ENCODE results near the gene LNX1.
A peak's percentile ranks its signal among the peaks of the same experiment; 100 is the strongest.

Gene LNX1

GRCh38 chr4:53520116-53520515 lies 71.2 kb downstream of the LNX1 start:
- Histone ChIP-seq H3K4me3 (ENCODE audit: extremely low read depth, insufficient read depth, low read length, poor library complexity, severe bottlenecking) (no peak overlapping the region), H3K27ac (ENCODE audit: low read depth, low read length, severe bottlenecking) (peak overlapping the region; percentile 51), H3K36me3 (ENCODE audit: control insufficient read depth, insufficient read depth, low read length) (no peaks in the 10 kb centered on the region), H3K4me1 (ENCODE audit: control insufficient read depth, insufficient read depth, low read length, poor library complexity, severe bottlenecking) (peaks cover 16% of the 10 kb centered on the region), H3K9me3 (ENCODE audit: control insufficient read depth, low read length) (no peaks in the 10 kb centered on the region)
- 28 to 46% methylated on average over 4 to 5 of the region's 6 CpGs for WGBS, 2 experiments (ENCODE audit: insufficient coverage in 2 of 2)

DNA sequence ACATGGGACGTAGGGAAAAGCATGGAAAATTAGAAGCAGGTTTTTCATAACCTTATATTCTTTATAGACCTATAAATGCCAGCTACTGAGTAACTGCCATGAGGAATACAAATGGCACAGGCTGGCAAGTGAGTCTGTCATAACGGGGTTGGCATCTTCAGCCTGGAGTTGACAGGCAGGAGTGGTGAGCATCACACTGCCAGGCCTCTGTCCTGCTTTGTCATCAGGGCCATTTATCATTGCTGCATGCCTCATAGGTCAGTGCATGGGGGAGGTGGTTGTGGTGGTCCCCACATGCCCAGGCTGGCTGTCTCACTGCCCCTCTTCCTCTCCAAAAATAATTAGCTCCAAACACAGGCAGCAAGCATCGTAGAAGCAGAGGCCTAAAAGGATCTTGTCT lies 72.5 kb downstream of the LNX1 start:
- Histone ChIP-seq H3K27ac (ENCODE audit: low read depth, low read length, severe bottlenecking) (no peak overlapping the region), H3K9me3 (ENCODE audit: control insufficient read depth, low read length) (no peaks in the 10 kb centered on the region), H3K4me1 (ENCODE audit: control insufficient read depth, insufficient read depth, low read length, poor library complexity, severe bottlenecking) (peaks cover 12% of the 10 kb centered on the region), H3K4me3 (ENCODE audit: extremely low read depth, insufficient read depth, low read length, poor library complexity, severe bottlenecking) (no peak overlapping the region), H3K36me3 (ENCODE audit: control insufficient read depth, insufficient read depth, low read length) (no peaks in the 10 kb centered on the region)
- 71 to 86% methylated on average over 1 of the region's 3 CpGs for WGBS, 2 experiments (ENCODE audit: insufficient coverage in 2 of 2)

DNA sequence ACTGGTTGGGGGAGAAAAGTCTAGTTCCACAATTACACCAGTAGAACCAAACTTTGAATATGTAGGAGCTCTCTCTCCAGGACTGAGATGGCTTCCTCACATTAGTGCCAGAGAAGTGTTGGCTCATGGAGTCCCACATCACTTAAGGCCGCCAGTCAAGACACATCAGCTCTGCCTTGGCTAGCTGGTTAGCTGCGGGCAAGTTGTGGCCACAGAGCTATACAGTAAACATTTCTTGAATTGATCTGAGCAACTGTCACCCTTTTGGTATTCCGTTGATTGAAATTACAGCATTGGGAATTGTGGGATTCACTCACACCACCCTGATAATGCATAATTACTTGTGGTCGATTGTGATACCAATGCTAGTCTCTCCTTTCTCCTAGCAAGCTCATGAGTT lies 76.2 kb downstream of the LNX1 start:
- no peak overlapping the region for H3K4me3 ChIP-seq (ENCODE audit: extremely low read depth, insufficient read depth, low read length, poor library complexity, severe bottlenecking)
- 92 to 100% methylated on average over 2 to 4 of the region's 4 CpGs for WGBS, 2 experiments (ENCODE audit: insufficient coverage in 2 of 2)

DNA sequence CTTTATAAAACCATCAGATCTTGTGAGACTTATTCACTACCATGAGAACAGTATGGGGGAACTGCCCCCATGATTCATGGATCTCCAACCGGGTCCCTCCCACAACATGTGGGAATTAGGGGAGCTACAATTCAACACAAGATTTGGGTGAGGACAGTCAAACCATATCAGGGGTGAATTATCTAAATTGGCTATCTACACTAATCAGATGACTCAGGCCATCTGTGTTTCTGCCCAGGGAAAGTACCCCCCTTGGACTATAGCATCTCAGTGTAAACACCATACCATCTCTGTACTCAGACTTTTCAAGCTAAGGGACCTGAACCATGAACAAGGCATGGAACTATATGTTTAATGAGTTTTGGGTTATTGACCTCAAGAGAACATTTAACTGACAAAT lies 76.8 kb downstream of the LNX1 start:
- Histone ChIP-seq H3K27ac (ENCODE audit: low read depth, low read length, severe bottlenecking) (no peak overlapping the region), H3K9me3 (ENCODE audit: control insufficient read depth, low read length) (no peaks in the 10 kb centered on the region), H3K4me1 (ENCODE audit: control insufficient read depth, insufficient read depth, low read length, poor library complexity, severe bottlenecking) (peaks cover 4% of the 10 kb centered on the region), H3K4me3 (ENCODE audit: extremely low read depth, insufficient read depth, low read length, poor library complexity, severe bottlenecking) (no peak overlapping the region), H3K36me3 (ENCODE audit: control insufficient read depth, insufficient read depth, low read length) (no peaks in the 10 kb centered on the region)
- 0% methylated on average over 1 of the region's 1 CpG; no CpG with 5 or more reads in 1 of the 2 experiments for WGBS, 2 experiments (ENCODE audit: insufficient coverage in 2 of 2)

More for the DNA sequence above, 76.2 kb downstream of the LNX1 start:
- H3K9me3 ChIP-seq (ENCODE audit: control insufficient read depth, low read length), result no peaks in the 10 kb centered on the region
- H3K36me3 ChIP-seq (ENCODE audit: control insufficient read depth, insufficient read depth, low read length), result no peaks in the 10 kb centered on the region
- H3K27ac ChIP-seq (ENCODE audit: low read depth, low read length, severe bottlenecking), result no peak overlapping the region
- H3K4me1 ChIP-seq (ENCODE audit: control insufficient read depth, insufficient read depth, low read length, poor library complexity, severe bottlenecking), result peaks cover 9% of the 10 kb centered on the region

- H3K36me3 ChIP-seq (ENCODE audit: control insufficient read depth, insufficient read depth, low read length), result no peaks in the 10 kb centered on the region
- H3K27ac ChIP-seq (ENCODE audit: low read depth, low read length, severe bottlenecking), result no peak overlapping the region
- H3K4me3 ChIP-seq (ENCODE audit: extremely low read depth, insufficient read depth, low read length, poor library complexity, severe bottlenecking), result no peak overlapping the region
- no peaks in the 10 kb centered on the region for H3K4me1 ChIP-seq (ENCODE audit: control insufficient read depth, insufficient read depth, low read length, poor library complexity, severe bottlenecking)
- no peaks in the 10 kb centered on the region for H3K9me3 ChIP-seq (ENCODE audit: control insufficient read depth, low read length)
- WGBS, 2 experiments (ENCODE audit: insufficient coverage in 2 of 2), result 0 to 50% methylated on average over 1 to 2 of the region's 3 CpGs
These were observed 78.7 kb downstream of the LNX1 start for GRCh38 chr4:53512608-53513007.

DNA sequence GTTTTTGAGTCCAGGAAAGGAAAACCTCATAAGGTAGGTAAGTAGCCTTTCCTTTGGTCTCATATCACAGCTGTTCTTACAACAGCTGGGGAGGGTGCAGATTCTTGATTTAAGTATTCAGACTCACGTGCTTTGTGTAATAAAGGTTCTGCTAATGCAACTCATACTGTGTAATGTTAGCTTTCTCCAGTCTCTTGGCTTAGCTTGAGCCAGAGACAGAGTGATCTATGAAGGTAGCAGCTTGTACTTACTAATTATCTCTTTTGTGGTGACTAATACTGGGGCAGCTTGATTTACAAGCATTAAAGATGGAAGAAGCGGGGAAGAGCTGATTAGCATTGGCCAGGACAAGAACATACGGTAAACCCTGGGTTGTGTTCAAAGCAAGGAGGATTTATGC lies 80.3 kb downstream of the LNX1 start:
- Histone ChIP-seq H3K4me1 (ENCODE audit: control insufficient read depth, insufficient read depth, low read length, poor library complexity, severe bottlenecking) (no peaks in the 10 kb centered on the region), H3K36me3 (ENCODE audit: control insufficient read depth, insufficient read depth, low read length) (no peaks in the 10 kb centered on the region), H3K27ac (ENCODE audit: low read depth, low read length, severe bottlenecking) (no peak overlapping the region), H3K9me3 (ENCODE audit: control insufficient read depth, low read length) (no peaks in the 10 kb centered on the region), H3K4me3 (ENCODE audit: extremely low read depth, insufficient read depth, low read length, poor library complexity, severe bottlenecking) (no peak overlapping the region)
- 33 to 50% methylated on average over 2 to 3 of the region's 3 CpGs for WGBS, 2 experiments (ENCODE audit: insufficient coverage in 2 of 2)

GRCh38 chr4:53510321-53510720 lies 81.0 kb downstream of the LNX1 start:
- Histone ChIP-seq H3K9me3 (ENCODE audit: control insufficient read depth, low read length) (no peaks in the 10 kb centered on the region), H3K36me3 (ENCODE audit: control insufficient read depth, insufficient read depth, low read length) (no peaks in the 10 kb centered on the region), H3K4me1 (ENCODE audit: control insufficient read depth, insufficient read depth, low read length, poor library complexity, severe bottlenecking) (no peaks in the 10 kb centered on the region), H3K27ac (ENCODE audit: low read depth, low read length, severe bottlenecking) (no peak overlapping the region), H3K4me3 (ENCODE audit: extremely low read depth, insufficient read depth, low read length, poor library complexity, severe bottlenecking) (no peak overlapping the region)
- WGBS, 2 experiments (ENCODE audit: insufficient coverage in 2 of 2), result 58 to 67% methylated on average over 3 of the region's 5 CpGs

GRCh38 chr4:53508446-53508845 lies 82.8 kb downstream of the LNX1 start:
- no peak overlapping the region for H3K27ac ChIP-seq (ENCODE audit: low read depth, low read length, severe bottlenecking)
- no peaks in the 10 kb centered on the region for H3K36me3 ChIP-seq (ENCODE audit: control insufficient read depth, insufficient read depth, low read length)
- no peaks in the 10 kb centered on the region for H3K4me1 ChIP-seq (ENCODE audit: control insufficient read depth, insufficient read depth, low read length, poor library complexity, severe bottlenecking)
- 89 to 100% methylated on average over 1 of the region's 1 CpG for WGBS, 2 experiments (ENCODE audit: insufficient coverage in 2 of 2)
- H3K9me3 ChIP-seq (ENCODE audit: control insufficient read depth, low read length), result no peaks in the 10 kb centered on the region
- no peak overlapping the region for H3K4me3 ChIP-seq (ENCODE audit: extremely low read depth, insufficient read depth, low read length, poor library complexity, severe bottlenecking)

GRCh38 chr4:53507671-53508286 lies 83.5 kb downstream of the LNX1 start:
- Histone ChIP-seq H3K4me1 (ENCODE audit: control insufficient read depth, insufficient read depth, low read length, poor library complexity, severe bottlenecking) (no peaks in the 10 kb centered on the region), H3K9me3 (ENCODE audit: control insufficient read depth, low read length) (no peaks in the 10 kb centered on the region), H3K36me3 (ENCODE audit: control insufficient read depth, insufficient read depth, low read length) (no peaks in the 10 kb centered on the region), H3K27ac (ENCODE audit: low read depth, low read length, severe bottlenecking) (no peak overlapping the region), H3K4me3 (ENCODE audit: extremely low read depth, insufficient read depth, low read length, poor library complexity, severe bottlenecking) (no peak overlapping the region)
- WGBS, 2 experiments (ENCODE audit: insufficient coverage in 2 of 2), result 92 to 96% methylated on average over 15 to 16 of the region's 17 CpGs

GRCh38 chr4:53507058-53507457 lies 84.2 kb downstream of the LNX1 start:
- H3K9me3 ChIP-seq (ENCODE audit: control insufficient read depth, low read length), result no peaks in the 10 kb centered on the region

GRCh38 chr4:53505947-53506346 lies 85.3 kb downstream of the LNX1 start:
- no peaks in the 10 kb centered on the region for H3K36me3 ChIP-seq (ENCODE audit: control insufficient read depth, insufficient read depth, low read length)
- WGBS, 2 experiments (ENCODE audit: insufficient coverage in 2 of 2), result 94 to 100% methylated on average over 1 to 2 of the region's 2 CpGs
- H3K27ac ChIP-seq (ENCODE audit: low read depth, low read length, severe bottlenecking), result no peak overlapping the region
- H3K4me3 ChIP-seq (ENCODE audit: extremely low read depth, insufficient read depth, low read length, poor library complexity, severe bottlenecking), result no peak overlapping the region
- H3K4me1 ChIP-seq (ENCODE audit: control insufficient read depth, insufficient read depth, low read length, poor library complexity, severe bottlenecking), result no peaks in the 10 kb centered on the region
- no peaks in the 10 kb centered on the region for H3K9me3 ChIP-seq (ENCODE audit: control insufficient read depth, low read length)

More at GRCh38 chr4:53507058-53507457, 84.2 kb downstream of the LNX1 start:
- Histone ChIP-seq H3K4me1 (ENCODE audit: control insufficient read depth, insufficient read depth, low read length, poor library complexity, severe bottlenecking) (no peaks in the 10 kb centered on the region), H3K4me3 (ENCODE audit: extremely low read depth, insufficient read depth, low read length, poor library complexity, severe bottlenecking) (no peak overlapping the region), H3K27ac (ENCODE audit: low read depth, low read length, severe bottlenecking) (no peak overlapping the region), H3K36me3 (ENCODE audit: control insufficient read depth, insufficient read depth, low read length) (no peaks in the 10 kb centered on the region)
- 93 to 94% methylated on average over 5 of the region's 7 CpGs for WGBS, 2 experiments (ENCODE audit: insufficient coverage in 2 of 2)

Measured in mesodermal cell (in vitro differentiated cells).